Right lobe of liver (tissue), 6 donors: Measurements from ENCODE around the gene CCM2L. TPM values are rescaled to one million over a fixed set of nuclear protein-coding genes. Genes with fewer than 3 reads are reported as not detected.
A peak's percentile ranks its signal among the peaks of the same experiment; 100 is the strongest.

Experiments
- ATAC-seq, 4 donors: fragments of 200-7000 bp; cut with Tn5 transposase; one replicate each; pipeline ENCODE4 v1.9.1; 2020; ENCODE audit warnings: mild to moderate bottlenecking in 4 of 4, moderate library complexity in 4 of 4
- DNase-seq, 3 donors: peaks; one replicate each; pipeline ENCODE4 v3.0.0-alpha.2; 2020
- H3K27ac ChIP-seq, 3 donors: fragments of 200-600 bp; one replicate each; pipeline ENCODE4 v1.8.0; 2022
- H3K27me3 ChIP-seq, 2 donors: fragments of 200-600 bp; one replicate each; pipeline ENCODE4 v1.8.0; 2022
- H3K36me3 ChIP-seq, 4 donors: fragments of 200-600 bp; sonication (generic) in 1 of 4; one replicate each; pipeline versions ENCODE4 v1.5.1 to v1.8.0; 2017 to 2022; ENCODE audit warnings: control low read depth in 1 of 4
- H3K4me1 ChIP-seq, 4 donors: fragments of 200-600 bp; sonication (generic) in 1 of 4; one replicate each; pipeline versions ENCODE4 v1.5.1 to v1.8.0; 2017 to 2022; ENCODE audit warnings: control low read depth in 1 of 4
- H3K4me3 ChIP-seq, 3 donors: fragments of 200-600 bp; one replicate each; pipeline ENCODE4 v1.8.0; 2022
- H3K9me3 ChIP-seq, 4 donors: fragments of 200-600 bp; sonication (generic) in 1 of 4; one replicate each; pipeline versions ENCODE4 v1.5.1 to v1.8.0; 2017 to 2022; ENCODE audit warnings: control low read depth in 1 of 4
- POLR2A ChIP-seq: fragments of 450-650 bp; IDR thresholded peaks from one replicate; pipeline ENCODE4 v1.6.1; 2017; ENCODE audit warnings: antibody characterized with exemption, mild to moderate bottlenecking
- WGBS: methylation state at CpG from one replicate; pipeline ENCODE4 v1.1.6; 2018; ENCODE audit warnings: low coverage, low lambda C conversion rate; ENCODE audit not compliant: insufficient coverage; ENCODE audit errors: missing lambda C conversion rate; 5-methylcytosine and 5-hydroxymethylcytosine counted together
- intact Hi-C, 2 donors: fragments of 100-400 bp; cut with DNase I; formaldehyde crosslinking; loops; one replicate each; pipeline versions ENCODE4 v1.11.2 to v1.14.1; 2022
- total RNA-seq, 6 experiments: library from RNA; depleted of rRNA in 2 of 6; stranded (reverse); fragments of >200 nt in 2 of 6; fragmentation: NEBNext Ultra II Directional in 3 of 6; extraction: Animal tissue kit (Norgen Biotek cat#: 25700) in 3 of 6; gene quantifications; one replicate each; pipeline versions ENCODE4 v1.1.0 to v1.2.4, GENCODE V29; 2016 to 2023
- TF ChIP-seq, protein P1 (sequence below), 4 donors: fragments of 200-600 bp in 3 of 4; fragments of 450-650 bp in 1 of 4; IDR thresholded peaks; one replicate each; pipeline versions ENCODE4 v1.5.1 to v1.8.0; 2016 to 2022; ENCODE audit warnings: antibody characterized with exemption in 4 of 4, mild to moderate bottlenecking in 2 of 4
- donor health status: DM: no; HTN: yes; CAD: no.
- donor health status: DM: no; HTN: no; CAD: no.
- donor health status: DM: no; HTN: no; CAD: no.
- donor health status: DM: no; HTN: yes; CAD: no.
- donor health status: DM: no; HTN: yes; CAD: no.

The CCM2L gene
- total RNA-seq, 6 experiments from 2014 or later, result 0.61 to 1.7 (median 0.89) TPM

GRCh38 chr20:32063695-32064094 lies 53.5 kb downstream of the CCM2L start:
- H3K27me3 ChIP-seq, result no peaks in the 10 kb centered on the region
- ATAC-seq, result peak in 3 of 4 donors; percentile 29 to 46 (median 30)
- H3K4me3 ChIP-seq, result no peak overlapping the region
- H3K4me1 ChIP-seq, result no peaks in the 10 kb centered on the region
- 31% methylated on average over 2 of the region's 4 CpGs for WGBS
- H3K9me3 ChIP-seq, result no peaks in the 10 kb centered on the region
- H3K36me3 ChIP-seq, result no peaks in the 10 kb centered on the region
- intact Hi-C loops, result no loop called here
- no peak for TF ChIP-seq POLR2A
- TF ChIP-seq, protein P1, sequence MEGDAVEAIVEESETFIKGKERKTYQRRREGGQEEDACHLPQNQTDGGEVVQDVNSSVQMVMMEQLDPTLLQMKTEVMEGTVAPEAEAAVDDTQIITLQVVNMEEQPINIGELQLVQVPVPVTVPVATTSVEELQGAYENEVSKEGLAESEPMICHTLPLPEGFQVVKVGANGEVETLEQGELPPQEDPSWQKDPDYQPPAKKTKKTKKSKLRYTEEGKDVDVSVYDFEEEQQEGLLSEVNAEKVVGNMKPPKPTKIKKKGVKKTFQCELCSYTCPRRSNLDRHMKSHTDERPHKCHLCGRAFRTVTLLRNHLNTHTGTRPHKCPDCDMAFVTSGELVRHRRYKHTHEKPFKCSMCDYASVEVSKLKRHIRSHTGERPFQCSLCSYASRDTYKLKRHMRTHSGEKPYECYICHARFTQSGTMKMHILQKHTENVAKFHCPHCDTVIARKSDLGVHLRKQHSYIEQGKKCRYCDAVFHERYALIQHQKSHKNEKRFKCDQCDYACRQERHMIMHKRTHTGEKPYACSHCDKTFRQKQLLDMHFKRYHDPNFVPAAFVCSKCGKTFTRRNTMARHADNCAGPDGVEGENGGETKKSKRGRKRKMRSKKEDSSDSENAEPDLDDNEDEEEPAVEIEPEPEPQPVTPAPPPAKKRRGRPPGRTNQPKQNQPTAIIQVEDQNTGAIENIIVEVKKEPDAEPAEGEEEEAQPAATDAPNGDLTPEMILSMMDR (IDR thresholded peaks at IDR 0.05), result no peak
- no peak for DNase-seq
- peak overlapping the region in 2 of 3 donors; percentile 28 to 33 for H3K27ac ChIP-seq

DNA sequence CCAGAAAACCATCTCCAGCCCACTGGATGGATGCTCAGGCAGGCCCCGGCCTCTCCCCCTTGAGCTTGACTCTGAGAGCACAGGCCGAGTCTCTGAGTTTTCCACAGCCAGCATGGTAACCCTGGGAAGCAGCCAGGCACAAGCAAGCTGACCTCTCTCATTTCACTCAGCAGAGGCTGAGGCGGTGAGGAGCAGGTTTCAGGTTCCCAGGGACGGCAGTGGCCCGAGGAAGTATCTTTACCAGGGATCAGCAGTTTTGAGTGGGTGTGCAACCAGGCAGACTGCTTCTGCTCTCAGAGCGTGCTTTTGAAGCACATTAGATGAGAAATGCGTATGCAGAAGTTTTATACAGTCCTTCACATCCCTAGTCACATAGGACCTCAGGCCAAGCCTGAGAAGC lies 54.4 kb downstream of the CCM2L start:
- Histone ChIP-seq H3K27ac (no peak overlapping the region), H3K4me1 (no peaks in the 10 kb centered on the region), H3K9me3 (no peaks in the 10 kb centered on the region), H3K4me3 (no peak overlapping the region), H3K36me3 (no peaks in the 10 kb centered on the region), H3K27me3 (no peaks in the 10 kb centered on the region)
- no peak for TF ChIP-seq POLR2A
- TF ChIP-seq, protein P1 (IDR thresholded peaks at IDR 0.05), result no peak
- WGBS, result 76% methylated on average over 3 of the region's 7 CpGs
- DNase-seq (no peak), ATAC-seq (peak; percentile 20 to 41 (median 30))
- intact Hi-C loops, result no loop called here

- DNase-seq (no peak), ATAC-seq (no peak)
- no peaks in the 10 kb centered on the region for H3K9me3 ChIP-seq
- intact Hi-C loops, result no loop called here
- H3K4me1 ChIP-seq, result no peaks in the 10 kb centered on the region
- TF ChIP-seq, protein P1 (IDR thresholded peaks at IDR 0.05), result no peak
- no peak for TF ChIP-seq POLR2A
- H3K27me3 ChIP-seq, result no peaks in the 10 kb centered on the region
- 51% methylated on average over 6 of the region's 6 CpGs for WGBS
- no peaks in the 10 kb centered on the region for H3K36me3 ChIP-seq
- no peak overlapping the region for H3K27ac ChIP-seq
- H3K4me3 ChIP-seq, result no peak overlapping the region
These were observed 57.1 kb downstream of the CCM2L start for GRCh38 chr20:32067234-32067821.

DNA sequence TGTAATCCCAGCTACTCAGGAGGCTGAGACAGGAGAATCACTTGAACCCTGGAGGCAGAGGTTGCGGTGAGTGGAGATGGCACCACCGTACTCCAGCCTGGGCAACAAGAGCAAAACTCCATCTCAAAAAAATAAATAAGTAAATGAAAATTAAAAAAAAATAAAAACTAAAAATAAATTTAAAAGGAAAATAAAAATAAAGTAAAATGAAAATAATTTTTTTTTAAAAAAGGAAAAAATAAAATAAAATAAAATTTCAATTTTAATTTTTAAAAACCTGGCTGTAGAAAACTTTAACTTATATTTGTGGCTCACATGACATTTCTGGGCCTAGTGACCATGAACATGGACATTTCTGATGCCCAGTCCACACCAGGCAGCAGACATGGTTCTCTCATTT lies 57.9 kb downstream of the CCM2L start:
- DNase-seq (no peak), ATAC-seq (no peak)
- Histone ChIP-seq H3K36me3 (no peaks in the 10 kb centered on the region), H3K4me1 (no peaks in the 10 kb centered on the region), H3K27me3 (no peaks in the 10 kb centered on the region), H3K4me3 (no peak overlapping the region), H3K27ac (peak overlapping the region in 1 of 3 donors; percentile 20), H3K9me3 (no peaks in the 10 kb centered on the region)
- no peak for TF ChIP-seq POLR2A
- TF ChIP-seq, protein P1 (IDR thresholded peaks at IDR 0.05), result no peak
- intact Hi-C loops, result no loop called here
- 95% methylated on average over 2 of the region's 2 CpGs for WGBS

- ATAC-seq (no peak), DNase-seq (no peak)
- TF ChIP-seq POLR2A, result no peak
- TF ChIP-seq, protein P1 (IDR thresholded peaks at IDR 0.05), result no peak
- H3K27ac ChIP-seq, result no peak overlapping the region
- H3K4me3 ChIP-seq, result no peak overlapping the region
- no peaks in the 10 kb centered on the region for H3K9me3 ChIP-seq
- H3K4me1 ChIP-seq, result no peaks in the 10 kb centered on the region
- intact Hi-C loops, result no loop called here
- H3K36me3 ChIP-seq, result no peaks in the 10 kb centered on the region
- H3K27me3 ChIP-seq, result no peaks in the 10 kb centered on the region
These were observed 59.5 kb downstream of the CCM2L start for GRCh38 chr20:32069711-32070110.
